ENCODE results near the gene CORO2B.

DNA sequence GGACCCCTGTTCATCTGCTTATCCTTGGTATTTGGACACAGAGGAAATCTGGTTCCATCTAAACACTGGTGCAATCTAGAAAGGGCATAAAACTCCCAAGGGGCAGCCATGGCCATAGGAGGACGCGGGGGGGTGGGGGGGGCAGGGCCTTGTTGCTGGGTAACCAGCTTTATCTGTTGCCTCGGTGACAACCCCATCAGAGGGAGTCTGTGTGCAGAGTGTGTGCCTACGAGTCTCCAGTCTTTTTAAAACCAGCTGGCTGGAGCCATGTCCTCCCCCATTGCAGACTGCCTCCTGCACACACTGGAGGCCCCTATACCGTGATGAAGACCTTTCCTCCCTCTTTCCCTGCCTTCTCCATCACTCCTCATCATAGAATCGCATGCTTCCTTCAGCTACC, 26.4 kb upstream of the CORO2B start:
- TF ChIP-seq, protein P1, sequence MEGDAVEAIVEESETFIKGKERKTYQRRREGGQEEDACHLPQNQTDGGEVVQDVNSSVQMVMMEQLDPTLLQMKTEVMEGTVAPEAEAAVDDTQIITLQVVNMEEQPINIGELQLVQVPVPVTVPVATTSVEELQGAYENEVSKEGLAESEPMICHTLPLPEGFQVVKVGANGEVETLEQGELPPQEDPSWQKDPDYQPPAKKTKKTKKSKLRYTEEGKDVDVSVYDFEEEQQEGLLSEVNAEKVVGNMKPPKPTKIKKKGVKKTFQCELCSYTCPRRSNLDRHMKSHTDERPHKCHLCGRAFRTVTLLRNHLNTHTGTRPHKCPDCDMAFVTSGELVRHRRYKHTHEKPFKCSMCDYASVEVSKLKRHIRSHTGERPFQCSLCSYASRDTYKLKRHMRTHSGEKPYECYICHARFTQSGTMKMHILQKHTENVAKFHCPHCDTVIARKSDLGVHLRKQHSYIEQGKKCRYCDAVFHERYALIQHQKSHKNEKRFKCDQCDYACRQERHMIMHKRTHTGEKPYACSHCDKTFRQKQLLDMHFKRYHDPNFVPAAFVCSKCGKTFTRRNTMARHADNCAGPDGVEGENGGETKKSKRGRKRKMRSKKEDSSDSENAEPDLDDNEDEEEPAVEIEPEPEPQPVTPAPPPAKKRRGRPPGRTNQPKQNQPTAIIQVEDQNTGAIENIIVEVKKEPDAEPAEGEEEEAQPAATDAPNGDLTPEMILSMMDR (IDR thresholded peaks at IDR 0.05): no peak
- no peak for TF ChIP-seq POLR2A (IDR thresholded peaks at IDR 0.05)
- TF ChIP-seq EP300 (IDR thresholded peaks at IDR 0.05): no peak
